Measurements from ENCODE around the gene ADORA2B. TPM values are rescaled to one million over a fixed set of nuclear protein-coding genes. Genes with fewer than 3 reads are reported as not detected.

The ADORA2B gene
- total and polyA plus RNA-seq, 2 of the 8 experiments (the other 6 are each of a cell fraction or from before 2014, with no cell fraction given) = 2.6 to 8.2 TPM

- no peaks in the 10 kb centered on the region for H3K79me1 ChIP-seq (ENCODE audit: low read depth, low read length)
- H3K4ac ChIP-seq (replicated peaks; ENCODE audit: insufficient read length, low read depth, low read length) = no peak overlapping the region
- no peaks in the 10 kb centered on the region for H3K79me2 ChIP-seq (ENCODE audit: control insufficient read depth in 1 of 2, insufficient read depth in 2 of 2, low read length in 2 of 2)
- no peak overlapping the region for H3K18ac ChIP-seq (ENCODE audit: extremely low read depth, low read length)
- no peak overlapping the region for H3K56ac ChIP-seq (replicated peaks; ENCODE audit: insufficient read length, low read depth, low read length)
- no peak for TF ChIP-seq TAF7 (optimal IDR thresholded peaks at IDR 0.05; ENCODE audit: borderline replicate concordance, low read depth, low read length)
- TF ChIP-seq FOSL1 (IDR thresholded peaks at IDR 0.05; ENCODE audit: insufficient read depth, low read depth, low read length) = no peak
- TF ChIP-seq SAP30 (IDR thresholded peaks at IDR 0.05; ENCODE audit: insufficient read depth, insufficient replicate concordance, low read length) = no peak
- TF ChIP-seq RFX5 (IDR thresholded peaks at IDR 0.05; ENCODE audit: borderline replicate concordance, low read depth, low read length) = no peak
- no peak for TF ChIP-seq CEBPB (IDR thresholded peaks at IDR 0.05; ENCODE audit: low read depth, low read length)
- TF ChIP-seq KDM4A (IDR thresholded peaks at IDR 0.05; ENCODE audit: low read depth, low read length, severe bottlenecking) = no peak
- TF ChIP-seq JUND (IDR thresholded peaks at IDR 0.05; ENCODE audit: low read length) = no peak
- TF ChIP-seq CHD1 (IDR thresholded peaks at IDR 0.05; ENCODE audit: low read depth, low read length) = no peak
- no peak for TF ChIP-seq RNF2 (IDR thresholded peaks at IDR 0.05; ENCODE audit: borderline replicate concordance, low read depth, low read length, missing control alignments, poor library complexity, severe bottlenecking)
- TF ChIP-seq MAX (IDR thresholded peaks at IDR 0.05) = no peak
- TF ChIP-seq EGR1 (IDR thresholded peaks at IDR 0.05; ENCODE audit: borderline replicate concordance, low read depth, low read length) = no peak
- no peaks in the 10 kb centered on the region for H3K9me3 ChIP-seq (ENCODE audit: insufficient read depth in 2 of 2, low read depth in 1 of 2, low read length in 1 of 2)
- H2BK12ac ChIP-seq (ENCODE audit: low read depth, low read length) = no peak overlapping the region
- no peak overlapping the region for H3K9ac ChIP-seq (replicated peaks in 1 of 4; ENCODE audit: extremely low read depth in 1 of 4, low read depth in 3 of 4, low read length in 3 of 4)
- no peak overlapping the region for H2BK120ac ChIP-seq (replicated peaks; ENCODE audit: low read depth, low read length)
- no peak overlapping the region for H2AFZ ChIP-seq (ENCODE audit: low read length)
- H2BK5ac ChIP-seq (ENCODE audit: low read depth, low read length) = no peak overlapping the region
- H2BK15ac ChIP-seq (ENCODE audit: low read length) = no peak overlapping the region
- no peaks in the 10 kb centered on the region for H3K36me3 ChIP-seq (ENCODE audit: control insufficient read depth in 2 of 4, insufficient read depth in 4 of 4, low read length in 3 of 4)
- H3K4me3 ChIP-seq (ENCODE audit: extremely low read depth in 1 of 4, insufficient read depth in 2 of 4, low read depth in 3 of 4, low read length in 4 of 4) = no peak overlapping the region
- H2AK5ac ChIP-seq (ENCODE audit: low read depth, low read length) = no peak overlapping the region
- no peaks in the 10 kb centered on the region for H4K20me1 ChIP-seq (replicated peaks in 1 of 2; ENCODE audit: control insufficient read depth in 1 of 2, insufficient read depth in 2 of 2, low read length in 2 of 2)
- no peak overlapping the region for H3K4me2 ChIP-seq (ENCODE audit: insufficient read depth in 1 of 2, low read depth in 2 of 2, low read length in 2 of 2)
- peaks cover 2% of the 10 kb centered on the region; the same call in 1 of the 2 replicates for H3K23me2 ChIP-seq (ENCODE audit: low read depth, low read length)
- no peak overlapping the region for H3K14ac ChIP-seq (ENCODE audit: insufficient read length)
- ChIA-PET CTCF (ENCODE audit: partially characterized antibody) (interaction anchor here (0.7 kb wide), 1 partner anchor 675 kb away, joined by 3 read pairs; no protein-coding TSS in a partner anchor), POLR2A (ENCODE audit: partially characterized antibody) (no interaction called here)
- FAIRE-seq = no peak
- H4K5ac ChIP-seq (ENCODE audit: insufficient read length, low read depth, low read length) = no peak overlapping the region
- no peak overlapping the region for H2BK20ac ChIP-seq (ENCODE audit: low read length)
- H3K23ac ChIP-seq (ENCODE audit: insufficient read length) = no peak overlapping the region
- peaks cover 0 to 4% (median 3%) of the 10 kb centered on the region in 4 experiments; a peak in 4 of 7 replicates for H3K4me1 ChIP-seq (replicated peaks in 1 of 4; ENCODE audit: control insufficient read depth in 3 of 4, insufficient read depth in 4 of 4, low read length in 3 of 4)
- no peak overlapping the region for H4K91ac ChIP-seq (replicated peaks; ENCODE audit: insufficient read length, low read length)
- no peak overlapping the region for H3K27ac ChIP-seq (ENCODE audit: low read depth, low read length)
- no peak overlapping the region for H4K8ac ChIP-seq (ENCODE audit: extremely low read depth, insufficient read depth, low read length)
- peaks cover 0 to 7% (median 2%) of the 10 kb centered on the region in 4 experiments; a peak in 2 of 7 replicates for H3K27me3 ChIP-seq (replicated peaks in 1 of 4; ENCODE audit: control insufficient read depth in 3 of 4, extremely low read depth in 1 of 4, insufficient read depth in 3 of 4, low read length in 3 of 4)
- no peak for DNase-seq (ENCODE audit: low read depth in 1 of 2, low spot score in 2 of 2)
- whole genome bisulfite sequencing, 2 experiments (ENCODE audit: extremely low coverage in 1 of 2, insufficient coverage in 1 of 2, insufficient read length in 1 of 2, insufficient replicate concordance in 2 of 2, low coverage in 1 of 2, low lambda C conversion rate in 2 of 2, missing lambda C conversion rate in 1 of 2) = 90% methylated on average over 1 of the region's 1 CpG; no CpG with 5 or more reads in 1 of the 2 experiments
These were observed 22.3 kb upstream of the ADORA2B start for GRCh38 chr17:15922586-15922985.
